HG02943 (cell line): Measurements from ENCODE around the gene YPEL2.
A peak's percentile ranks its signal among the peaks of the same experiment; 100 is the strongest.

Experiments
- ATAC-seq: cut with Tn5 transposase; IDR thresholded peaks from one replicate; pipeline ENCODE4 v1.9.1; 2021; ENCODE audit warnings: mild to moderate bottlenecking, low read depth, moderate library complexity; ENCODE audit not compliant: unreplicated experiment

YPEL2 gene

DNA sequence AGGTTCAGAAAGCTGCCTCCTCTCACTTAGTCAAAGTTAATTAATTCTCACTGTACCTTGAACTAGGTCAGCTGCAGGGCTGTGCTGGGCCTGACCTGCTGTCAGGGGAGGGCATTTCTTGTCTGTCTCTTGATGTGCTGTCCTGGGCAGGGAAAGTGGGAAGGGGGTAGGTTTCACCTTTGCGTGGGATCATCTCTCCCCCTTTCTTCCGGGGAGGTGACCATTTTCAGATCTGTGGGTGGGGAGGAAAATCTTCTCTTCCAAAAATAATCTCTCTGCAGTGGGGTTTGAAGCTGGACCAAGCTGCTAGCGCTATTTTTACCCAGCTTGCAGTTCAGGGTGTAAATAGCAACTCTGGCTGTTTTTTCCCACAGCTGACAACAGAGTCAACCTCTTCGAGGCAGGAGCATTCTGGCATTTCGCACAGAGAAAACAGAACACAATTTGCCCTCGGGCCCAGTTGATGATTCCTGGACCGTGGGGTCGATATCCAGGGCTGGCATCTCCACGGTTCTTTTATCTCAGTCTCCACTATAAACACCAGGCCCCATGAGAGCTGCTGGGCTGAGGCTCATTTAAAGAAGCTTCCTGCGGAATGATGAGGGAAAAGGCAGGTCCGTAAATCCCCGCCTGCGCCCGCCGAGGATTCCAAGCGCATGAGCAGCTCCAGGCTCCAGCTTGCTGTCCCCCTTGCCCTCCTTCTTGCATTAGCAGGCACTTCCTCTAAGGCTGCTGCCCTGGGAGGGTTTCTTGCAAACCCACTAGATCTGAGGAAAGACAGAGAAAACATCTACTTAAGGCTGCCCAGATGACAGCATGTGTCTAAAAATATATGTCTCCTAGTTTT lies 93.9 kb downstream of the YPEL2 start:
- ATAC-seq = no peak

DNA sequence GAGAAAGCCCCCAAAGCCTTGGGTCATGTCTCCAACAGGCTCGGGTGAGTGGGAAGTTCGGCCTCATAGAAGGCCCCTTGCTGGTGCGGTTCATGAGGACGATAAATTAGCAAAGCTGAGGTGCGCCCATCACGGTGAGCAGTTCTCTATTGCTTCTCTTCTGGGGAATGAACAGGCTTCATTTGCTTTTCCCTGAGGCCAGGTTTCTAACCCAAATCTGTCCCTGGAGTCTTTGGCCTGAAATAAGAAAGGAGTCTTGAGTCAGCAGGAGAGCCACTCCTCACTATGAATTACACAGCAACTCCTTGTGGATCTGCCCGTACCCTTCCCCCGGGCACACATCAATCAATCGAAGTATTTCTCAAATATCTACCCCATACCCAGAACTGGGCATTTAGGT lies 94.6 kb downstream of the YPEL2 start:
- ATAC-seq = no peak

DNA sequence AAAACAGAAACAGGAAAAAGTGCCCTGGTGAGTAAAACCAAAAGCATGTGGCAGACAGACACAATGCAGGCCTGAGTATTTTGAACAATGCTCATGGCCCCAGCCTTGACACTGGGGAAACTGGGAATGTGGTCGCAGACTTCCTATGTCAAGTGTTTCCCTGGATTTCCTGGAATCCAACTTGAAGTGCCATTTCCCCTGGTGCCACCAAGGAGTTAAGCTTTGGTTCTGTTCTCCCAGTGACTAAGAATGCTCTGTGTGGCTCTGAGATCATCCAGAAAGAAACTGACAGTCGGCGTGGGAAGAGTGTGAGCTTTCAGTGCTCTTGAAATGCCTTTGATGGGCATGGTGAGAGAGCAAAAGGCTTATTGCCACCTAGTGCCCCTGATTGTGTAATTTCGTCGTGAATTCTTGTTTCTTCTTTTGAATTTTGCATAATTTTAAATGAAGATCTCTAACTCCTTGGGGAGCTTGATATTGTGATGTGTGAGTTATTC lies 96.0 kb downstream of the YPEL2 start:
- ATAC-seq = no peak

DNA sequence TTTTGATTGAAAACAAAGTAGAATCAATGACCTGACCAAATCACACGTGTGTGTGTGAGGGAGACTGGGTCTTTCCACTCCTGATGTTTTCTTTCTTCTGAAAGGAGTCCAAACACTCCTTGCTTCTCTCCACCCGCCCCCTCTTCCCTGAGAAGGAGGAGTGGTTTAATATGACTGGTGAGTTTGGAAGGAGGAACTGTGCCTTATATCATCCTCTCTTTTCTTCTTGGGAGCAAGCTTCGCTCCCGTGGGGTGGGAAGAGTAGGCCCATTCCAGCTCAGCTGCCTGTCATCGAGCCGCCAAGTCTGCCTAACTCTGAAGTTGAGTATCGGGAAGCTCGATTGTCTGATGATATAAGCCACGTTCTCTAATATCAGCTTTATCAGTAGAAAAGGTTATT lies 96.5 kb downstream of the YPEL2 start:
- ATAC-seq = no peak

DNA sequence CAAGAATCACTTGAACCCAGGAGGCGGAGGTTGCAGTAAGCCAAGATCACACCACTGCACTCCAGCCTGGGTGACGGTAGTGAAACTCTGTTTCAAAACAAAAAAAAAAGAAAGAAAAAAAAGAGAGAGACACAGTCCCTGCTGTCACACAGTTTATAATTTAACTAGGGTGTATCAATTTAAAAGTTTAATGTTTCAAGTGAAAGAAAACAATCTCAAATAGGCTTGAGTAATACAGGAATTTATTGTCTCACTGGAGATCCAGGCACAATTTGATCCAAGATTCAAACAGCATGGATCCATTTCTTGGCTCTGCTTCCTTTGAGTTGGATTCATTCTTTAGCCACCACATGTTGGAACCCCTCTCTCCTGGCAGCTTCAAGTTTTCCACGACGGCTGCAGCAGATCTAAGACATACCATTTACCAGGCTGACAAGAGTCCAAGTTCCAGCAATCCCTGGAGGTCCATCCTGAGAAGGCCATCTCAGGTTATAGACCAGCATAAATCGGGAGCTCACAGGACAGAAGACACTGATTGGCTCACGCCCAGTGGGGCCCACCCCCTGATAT lies 97.5 kb downstream of the YPEL2 start:
- no peak for ATAC-seq

DNA sequence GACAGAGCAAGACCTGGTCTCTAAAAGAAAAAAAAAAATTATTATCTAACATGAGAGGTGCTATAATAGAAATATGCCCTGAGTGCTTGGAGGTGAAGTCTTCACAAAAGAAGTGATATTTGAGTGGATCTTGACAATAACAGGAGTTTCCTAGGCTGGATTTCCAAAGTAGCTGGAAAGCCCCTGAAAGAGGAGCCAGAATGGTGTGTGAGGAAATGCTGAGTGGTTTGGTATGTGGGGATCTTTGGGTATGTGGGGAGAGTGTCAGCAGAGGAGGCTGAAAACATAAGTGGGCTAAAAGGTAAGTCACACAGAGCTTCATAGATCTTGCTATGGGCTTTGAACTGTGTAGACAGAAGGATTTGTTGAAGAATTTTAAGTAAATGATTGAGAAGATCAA lies 100.1 kb downstream of the YPEL2 start:
- ATAC-seq = no peak

DNA sequence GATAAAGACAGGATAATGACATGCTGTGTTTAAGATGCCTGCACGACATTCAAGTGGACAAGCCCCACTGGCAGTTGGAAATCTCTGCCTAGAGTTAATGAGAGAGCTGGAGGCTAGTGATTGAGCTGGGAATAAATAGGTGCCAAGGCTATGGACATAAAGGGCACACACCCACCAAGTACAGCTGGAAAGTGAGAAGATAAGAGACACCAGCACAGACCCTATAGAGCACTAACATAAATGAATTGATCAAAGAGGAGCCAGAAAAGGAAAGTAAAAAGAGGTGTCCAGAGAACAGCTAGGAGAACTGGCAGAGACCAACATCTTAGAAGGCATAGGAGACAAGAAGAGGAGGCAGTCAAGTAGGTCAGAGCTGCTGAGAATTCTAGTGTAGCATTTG lies 101.2 kb downstream of the YPEL2 start:
- no peak for ATAC-seq

DNA sequence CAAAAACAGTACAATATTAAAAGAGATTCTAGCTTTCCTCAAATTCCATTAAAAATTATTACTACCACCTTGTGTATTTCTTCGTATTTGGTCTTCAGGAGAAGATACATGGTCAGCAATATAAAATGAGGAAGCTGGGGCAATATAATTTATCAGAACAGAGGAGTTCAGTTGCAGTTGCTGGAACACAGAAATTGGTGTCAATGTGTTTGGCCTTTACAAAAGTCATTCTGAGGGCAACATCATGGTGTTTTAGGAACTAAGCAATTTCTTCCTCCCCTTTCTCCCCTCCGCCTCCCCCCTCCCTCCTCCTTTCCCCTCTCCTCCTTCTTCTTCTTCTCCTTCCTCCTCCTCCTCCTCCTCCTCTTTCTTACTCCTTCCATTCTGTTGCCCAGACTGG lies 102.1 kb downstream of the YPEL2 start:
- no peak for ATAC-seq

DNA sequence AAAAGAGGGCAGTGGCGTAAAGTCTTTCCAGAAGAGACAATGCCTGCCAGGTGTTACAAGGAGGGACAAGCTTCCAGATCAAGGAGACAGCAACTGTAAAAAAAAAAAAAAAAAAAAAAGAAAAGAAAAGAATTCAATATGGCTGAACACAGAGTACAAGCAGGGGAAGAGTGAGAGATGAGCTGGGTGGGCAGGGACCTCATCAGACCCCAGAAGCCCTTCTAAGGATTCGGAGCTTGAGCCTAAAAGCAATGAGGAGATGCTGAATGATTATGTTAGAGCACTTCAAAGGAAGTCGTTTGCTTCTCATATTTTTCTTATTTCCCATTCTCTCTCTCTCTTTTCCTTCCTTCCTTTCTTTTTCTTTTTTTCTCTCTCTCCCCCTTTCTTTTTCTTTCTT lies 103.0 kb downstream of the YPEL2 start:
- ATAC-seq = no peak

DNA sequence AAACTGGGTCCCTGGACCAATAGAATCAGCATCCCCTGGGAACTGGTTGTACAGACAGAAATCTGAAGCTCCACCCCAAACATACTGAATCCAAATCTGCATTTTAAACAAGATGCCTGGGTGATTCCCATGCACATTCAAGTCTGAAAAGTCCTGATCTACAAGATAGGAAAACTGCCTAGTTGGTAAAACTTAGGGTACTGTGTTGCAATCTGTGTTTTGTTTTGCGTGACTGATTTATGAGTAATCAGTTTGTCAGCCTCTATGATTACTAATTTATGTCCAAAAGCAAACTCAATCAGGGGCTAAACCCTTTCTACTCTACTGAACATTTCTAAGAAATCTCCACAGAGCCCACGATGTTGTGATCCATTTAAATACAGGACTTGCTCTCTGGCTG lies 103.8 kb downstream of the YPEL2 start:
- no peak for ATAC-seq

DNA sequence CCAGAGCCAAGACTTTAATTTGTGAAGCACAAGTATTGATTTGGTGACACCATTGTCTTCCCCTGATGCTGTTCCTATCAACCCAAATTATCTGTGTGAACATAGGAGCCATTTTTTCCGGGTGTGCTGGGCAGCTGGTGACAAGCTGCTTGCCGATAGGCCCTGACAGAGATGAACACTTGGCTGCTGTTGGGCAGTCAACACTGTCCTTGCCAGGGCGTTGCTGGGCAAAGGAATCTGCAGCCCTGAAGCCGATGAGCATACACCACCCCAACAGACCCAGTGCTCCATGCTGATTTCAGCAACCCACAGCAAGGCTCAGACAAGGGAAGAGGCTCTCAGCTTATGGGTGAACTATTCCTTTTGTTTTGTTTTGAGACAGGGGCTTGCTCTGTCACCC lies 105.4 kb downstream of the YPEL2 start:
- ATAC-seq = no peak

DNA sequence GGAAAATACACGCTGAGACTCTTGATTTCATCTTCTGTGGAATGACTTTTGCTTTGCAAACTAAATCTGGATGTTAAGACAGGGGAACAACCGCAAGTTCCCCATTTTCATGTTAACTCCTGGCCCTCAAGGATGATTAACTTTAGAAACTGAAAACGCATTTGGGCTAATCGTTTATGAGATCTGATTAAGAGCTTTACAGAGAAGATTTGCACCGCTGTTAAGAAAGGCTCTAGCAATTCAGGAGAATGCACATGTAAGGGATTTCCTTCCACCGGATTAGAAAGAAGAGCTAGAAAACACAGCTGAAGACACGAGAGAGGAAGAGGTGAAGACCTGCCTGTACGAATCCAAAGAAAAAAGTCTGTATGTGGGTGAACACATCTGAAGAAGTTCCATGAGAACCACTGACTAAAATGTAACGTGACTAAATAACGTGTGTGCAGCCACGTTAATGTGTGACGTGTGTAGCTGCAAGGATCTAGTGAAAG lies 106.4 kb downstream of the YPEL2 start:
- no peak for ATAC-seq

DNA sequence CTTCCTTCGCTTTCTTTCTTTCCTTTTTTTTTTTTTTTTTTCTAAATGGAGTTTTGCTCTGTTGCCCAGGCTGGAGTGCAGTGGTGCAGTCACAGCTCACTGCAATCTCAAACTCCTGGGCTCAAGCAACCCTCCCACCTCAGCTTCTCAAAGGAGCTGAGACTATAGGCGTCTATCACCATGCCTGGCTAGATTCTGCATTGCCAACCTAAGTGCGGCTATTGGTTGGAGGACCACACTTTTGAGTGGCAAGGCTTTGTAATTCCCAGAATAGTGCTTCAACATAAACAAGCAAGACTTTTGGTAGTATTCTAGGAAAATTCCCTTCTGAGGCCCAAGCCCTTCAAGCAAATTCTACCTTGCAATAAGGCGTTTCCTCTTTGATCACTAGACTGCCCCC lies 107.8 kb downstream of the YPEL2 start:
- no peak for ATAC-seq

DNA sequence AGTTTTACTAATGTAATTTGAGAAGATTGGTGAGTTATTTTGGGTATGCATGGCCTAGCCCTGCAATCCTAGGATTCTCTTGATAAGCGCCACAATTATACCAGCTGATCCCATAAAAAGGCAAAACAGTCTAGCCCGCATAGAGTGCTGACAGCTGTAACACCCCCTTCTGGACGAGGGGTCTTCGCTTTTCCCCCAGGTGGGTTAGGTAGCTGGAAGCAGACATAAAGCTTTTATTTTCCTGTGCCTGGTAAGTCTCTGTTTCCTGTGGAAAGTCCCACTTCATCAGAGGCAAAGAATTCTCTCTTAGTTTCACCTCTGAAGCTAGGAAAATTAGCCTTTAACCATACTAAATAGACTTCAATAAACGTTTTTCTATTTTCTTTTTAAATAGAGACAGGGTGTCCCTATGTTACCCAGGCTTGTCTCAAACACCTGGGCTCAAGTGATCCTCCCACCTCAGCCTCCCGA lies 108.3 kb downstream of the YPEL2 start:
- no peak for ATAC-seq

DNA sequence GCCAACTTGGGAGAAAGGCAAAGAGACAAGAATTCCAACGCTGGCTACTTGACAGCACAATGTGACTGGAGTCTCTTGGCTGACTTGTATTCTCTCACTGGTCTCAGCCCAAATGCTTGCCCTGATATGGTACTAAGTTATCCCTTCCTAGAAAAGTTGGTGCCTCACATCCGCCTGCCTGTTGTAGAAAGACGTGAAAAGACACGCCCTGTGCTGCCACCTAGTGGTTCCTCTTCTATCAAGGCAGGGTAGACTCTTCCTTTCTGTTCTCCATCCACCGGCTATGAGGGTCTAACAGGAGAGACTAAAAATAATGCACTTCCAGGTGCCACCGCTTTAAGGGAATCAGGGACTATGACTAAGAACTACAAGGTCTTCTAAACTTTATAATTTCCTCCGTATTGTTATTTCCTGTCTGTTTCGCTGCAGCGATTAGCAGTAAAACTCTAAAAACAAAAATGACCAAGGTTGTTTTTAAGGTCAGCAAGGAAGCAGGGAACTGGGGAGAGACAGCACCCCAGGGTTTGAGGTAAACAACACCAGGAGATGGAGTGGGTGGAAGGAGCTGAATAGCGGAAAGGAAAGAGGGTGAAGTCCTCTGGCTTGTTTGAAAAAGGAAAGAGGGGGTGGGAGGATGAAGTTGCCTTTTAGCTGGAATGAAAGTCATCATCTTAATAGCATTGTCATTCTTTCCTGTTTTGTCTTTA lies 109.5 kb downstream of the YPEL2 start:
- peak; percentile 76 for ATAC-seq

DNA sequence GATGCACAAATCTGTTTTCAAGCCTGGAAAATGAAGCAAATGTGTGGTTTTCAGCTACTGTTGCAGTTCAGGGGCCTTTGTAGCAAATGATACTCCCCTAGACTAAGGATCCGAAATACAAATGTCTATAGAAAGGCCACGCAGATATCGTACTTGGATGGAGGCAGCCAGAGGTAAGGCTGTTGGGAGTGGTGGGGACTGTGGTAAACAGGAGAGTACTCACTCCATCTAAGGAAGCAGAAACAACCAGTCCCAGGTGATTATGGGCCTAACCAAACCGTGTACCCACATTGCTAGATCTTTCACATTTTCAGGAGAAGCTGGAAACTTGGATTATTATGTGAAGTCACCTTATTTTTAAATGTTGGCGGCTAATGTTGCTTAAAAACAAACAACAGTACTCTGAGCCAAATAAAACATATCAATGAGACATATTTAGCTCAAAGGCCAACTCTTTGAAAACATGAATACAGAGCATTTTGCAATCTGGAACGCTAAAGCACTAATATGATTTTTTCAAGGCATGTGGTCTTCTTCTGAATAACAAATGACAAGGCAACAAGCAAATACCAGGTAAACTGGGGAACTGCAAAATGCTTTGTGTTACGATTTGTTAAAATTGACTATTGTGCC lies 110.1 kb downstream of the YPEL2 start:
- ATAC-seq = no peak

DNA sequence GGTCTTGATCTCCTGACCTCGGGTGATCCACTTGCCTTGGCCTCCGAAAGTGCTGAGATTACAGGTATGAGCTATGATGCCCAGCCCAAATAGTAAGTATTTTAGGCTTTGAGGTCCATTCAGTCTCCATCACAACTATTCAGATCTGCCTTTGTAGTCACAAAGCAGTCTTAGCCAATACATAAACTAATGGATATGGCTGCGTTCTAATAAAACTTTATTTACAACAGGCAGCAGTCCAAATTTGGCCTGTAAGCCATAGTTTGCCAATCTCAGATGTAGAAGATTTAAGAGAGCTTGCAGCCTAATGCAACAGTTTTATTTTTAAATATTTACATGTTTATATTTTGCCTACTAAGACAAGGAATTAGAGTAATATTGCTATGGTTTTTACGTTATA lies 111.7 kb downstream of the YPEL2 start:
- ATAC-seq = no peak
